ENCODE data around the gene CYTH3. TPM values are rescaled to one million over a fixed set of nuclear protein-coding genes. Genes with fewer than 3 reads are reported as not detected.
A peak's percentile ranks its signal among the peaks of the same experiment; 100 is the strongest.

CYTH3 gene
- total RNA-seq, 1 donor from 2014 or later, result 20.1 TPM

DNA sequence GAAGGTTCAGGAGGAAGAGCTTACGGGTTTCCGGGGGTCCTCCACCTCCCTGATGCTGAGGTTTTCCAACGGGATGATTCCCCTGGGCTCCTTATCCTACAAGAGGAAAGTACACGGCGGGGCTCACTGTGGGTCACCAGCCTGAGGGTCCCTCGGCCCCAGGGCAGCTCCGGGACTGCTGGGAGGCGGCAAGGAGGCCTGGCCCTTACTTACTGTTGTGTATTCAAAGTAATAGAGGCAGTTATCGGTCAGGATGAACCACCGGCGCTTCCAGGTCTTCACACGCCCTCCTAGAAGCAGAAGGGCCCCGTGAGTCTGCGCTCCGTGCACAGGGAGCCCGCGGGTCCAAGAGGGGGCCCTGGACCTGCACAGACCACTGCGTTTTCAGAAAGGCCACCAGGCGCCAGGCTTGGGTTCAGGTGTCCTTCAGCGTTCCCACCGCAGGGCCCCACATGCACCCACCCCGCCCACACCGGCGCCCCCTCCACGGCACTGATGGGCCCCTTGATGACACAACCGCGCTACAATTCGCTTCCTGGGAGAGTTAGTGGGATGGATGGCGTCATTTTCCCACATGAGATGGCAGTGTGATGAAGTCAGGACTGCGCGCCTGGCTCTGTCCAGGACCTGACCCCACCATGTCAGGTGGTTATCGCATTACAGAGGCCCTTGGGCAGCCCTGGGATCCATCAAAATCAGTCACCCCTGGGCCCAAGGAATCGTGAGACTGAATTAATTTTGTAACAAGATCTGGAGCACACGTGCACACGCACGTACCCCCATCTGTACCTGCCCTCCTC is 106.7 kb downstream of the CYTH3 start:
- Mint-ChIP-seq H3K27me3 (ENCODE audit: unreplicated experiment) (peaks cover 6% of the 10 kb centered on the region), H3K27ac (ENCODE audit: unreplicated experiment) (peak overlapping the region; percentile 85), H3K4me3 (ENCODE audit: unreplicated experiment) (peak overlapping the region; percentile 65), H3K9me3 (ENCODE audit: unreplicated experiment) (peaks cover 1% of the 10 kb centered on the region), H3K4me1 (ENCODE audit: low read depth, unreplicated experiment) (peaks cover 55% of the 10 kb centered on the region), H3K36me3 (ENCODE audit: unreplicated experiment) (no peaks in the 10 kb centered on the region)
- no peak for DNase-seq
- TF ChIP-seq, protein P1, sequence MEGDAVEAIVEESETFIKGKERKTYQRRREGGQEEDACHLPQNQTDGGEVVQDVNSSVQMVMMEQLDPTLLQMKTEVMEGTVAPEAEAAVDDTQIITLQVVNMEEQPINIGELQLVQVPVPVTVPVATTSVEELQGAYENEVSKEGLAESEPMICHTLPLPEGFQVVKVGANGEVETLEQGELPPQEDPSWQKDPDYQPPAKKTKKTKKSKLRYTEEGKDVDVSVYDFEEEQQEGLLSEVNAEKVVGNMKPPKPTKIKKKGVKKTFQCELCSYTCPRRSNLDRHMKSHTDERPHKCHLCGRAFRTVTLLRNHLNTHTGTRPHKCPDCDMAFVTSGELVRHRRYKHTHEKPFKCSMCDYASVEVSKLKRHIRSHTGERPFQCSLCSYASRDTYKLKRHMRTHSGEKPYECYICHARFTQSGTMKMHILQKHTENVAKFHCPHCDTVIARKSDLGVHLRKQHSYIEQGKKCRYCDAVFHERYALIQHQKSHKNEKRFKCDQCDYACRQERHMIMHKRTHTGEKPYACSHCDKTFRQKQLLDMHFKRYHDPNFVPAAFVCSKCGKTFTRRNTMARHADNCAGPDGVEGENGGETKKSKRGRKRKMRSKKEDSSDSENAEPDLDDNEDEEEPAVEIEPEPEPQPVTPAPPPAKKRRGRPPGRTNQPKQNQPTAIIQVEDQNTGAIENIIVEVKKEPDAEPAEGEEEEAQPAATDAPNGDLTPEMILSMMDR (IDR thresholded peaks at IDR 0.05; ENCODE audit: partially characterized antibody, unreplicated experiment), result no peak

- peaks cover 60% of the 10 kb centered on the region for H3K4me1 Mint-ChIP-seq (ENCODE audit: low read depth, unreplicated experiment)
- TF ChIP-seq, protein P1 (IDR thresholded peaks at IDR 0.05; ENCODE audit: partially characterized antibody, unreplicated experiment), result no peak
- DNase-seq, result peak; percentile 68
- H3K27ac Mint-ChIP-seq (ENCODE audit: unreplicated experiment), result peak overlapping the region; percentile 85
- no peaks in the 10 kb centered on the region for H3K36me3 Mint-ChIP-seq (ENCODE audit: unreplicated experiment)
- peaks cover 6% of the 10 kb centered on the region for H3K27me3 Mint-ChIP-seq (ENCODE audit: unreplicated experiment)
- H3K4me3 Mint-ChIP-seq (ENCODE audit: unreplicated experiment), result peak overlapping the region; percentile 65
- peaks cover 1% of the 10 kb centered on the region for H3K9me3 Mint-ChIP-seq (ENCODE audit: unreplicated experiment)
Observed at GRCh38 chr7:6165075-6165474, 107.3 kb downstream of the CYTH3 start.

GRCh38 chr7:6164491-6164890 is 107.9 kb downstream of the CYTH3 start:
- TF ChIP-seq, protein P1 (IDR thresholded peaks at IDR 0.05; ENCODE audit: partially characterized antibody, unreplicated experiment), result peak; percentile 63
- Mint-ChIP-seq H3K27me3 (ENCODE audit: unreplicated experiment) (peaks cover 6% of the 10 kb centered on the region), H3K27ac (ENCODE audit: unreplicated experiment) (peak overlapping the region; percentile 33), H3K9me3 (ENCODE audit: unreplicated experiment) (peaks cover 1% of the 10 kb centered on the region), H3K4me1 (ENCODE audit: low read depth, unreplicated experiment) (peaks cover 60% of the 10 kb centered on the region), H3K4me3 (ENCODE audit: unreplicated experiment) (no peak overlapping the region), H3K36me3 (ENCODE audit: unreplicated experiment) (no peaks in the 10 kb centered on the region)
- peak; percentile 77 for DNase-seq

DNA sequence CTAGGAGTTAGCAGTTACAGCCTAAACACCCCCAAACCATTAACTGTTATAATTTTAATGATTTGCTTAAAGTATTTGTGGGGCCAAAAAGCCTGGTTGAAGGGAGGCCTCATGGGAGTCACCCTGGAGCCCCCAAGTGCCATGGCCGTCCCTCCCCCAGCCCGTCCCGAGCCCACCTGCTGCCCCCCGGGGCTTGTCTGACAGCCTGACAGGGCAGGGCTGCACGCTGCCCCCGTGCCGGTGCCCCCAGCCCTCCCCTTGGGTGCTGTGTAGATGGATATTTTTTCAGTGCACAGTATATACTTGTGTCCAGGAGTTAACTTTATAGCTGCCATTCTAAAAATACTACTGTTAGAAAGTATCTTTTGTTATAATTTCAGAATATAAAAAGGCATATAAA is 108.4 kb downstream of the CYTH3 start:
- no peak for DNase-seq
- TF ChIP-seq, protein P1 (IDR thresholded peaks at IDR 0.05; ENCODE audit: partially characterized antibody, unreplicated experiment), result no peak
- H3K4me1 Mint-ChIP-seq (ENCODE audit: low read depth, unreplicated experiment), result peaks cover 64% of the 10 kb centered on the region
- peaks cover 3% of the 10 kb centered on the region for H3K9me3 Mint-ChIP-seq (ENCODE audit: unreplicated experiment)
- no peaks in the 10 kb centered on the region for H3K36me3 Mint-ChIP-seq (ENCODE audit: unreplicated experiment)
- H3K27ac Mint-ChIP-seq (ENCODE audit: unreplicated experiment), result no peak overlapping the region
- no peak overlapping the region for H3K4me3 Mint-ChIP-seq (ENCODE audit: unreplicated experiment)
- peaks cover 6% of the 10 kb centered on the region for H3K27me3 Mint-ChIP-seq (ENCODE audit: unreplicated experiment)

- Mint-ChIP-seq H3K9me3 (ENCODE audit: unreplicated experiment) (peaks cover 4% of the 10 kb centered on the region), H3K4me1 (ENCODE audit: low read depth, unreplicated experiment) (peaks cover 67% of the 10 kb centered on the region), H3K36me3 (ENCODE audit: unreplicated experiment) (no peaks in the 10 kb centered on the region), H3K27me3 (ENCODE audit: unreplicated experiment) (peaks cover 6% of the 10 kb centered on the region), H3K27ac (ENCODE audit: unreplicated experiment) (no peak overlapping the region), H3K4me3 (ENCODE audit: unreplicated experiment) (no peak overlapping the region)
- TF ChIP-seq, protein P1 (IDR thresholded peaks at IDR 0.05; ENCODE audit: partially characterized antibody, unreplicated experiment), result no peak
- DNase-seq, result no peak
Observed at GRCh38 chr7:6163402-6163801, 109.0 kb downstream of the CYTH3 start.

All from glutamatergic neuron (in vitro differentiated cells).